ENCODE data around the gene GON4L. TPM values are rescaled to one million over a fixed set of nuclear protein-coding genes. Genes with fewer than 3 reads are reported as not detected.
A peak's percentile ranks its signal among the peaks of the same experiment; 100 is the strongest.
"Not testable (repeated sequence)": the region's sequence is repeated elsewhere in the genome, so short reads cannot be mapped to it uniquely, and the experiment has no call there.

The GON4L gene, protein sequence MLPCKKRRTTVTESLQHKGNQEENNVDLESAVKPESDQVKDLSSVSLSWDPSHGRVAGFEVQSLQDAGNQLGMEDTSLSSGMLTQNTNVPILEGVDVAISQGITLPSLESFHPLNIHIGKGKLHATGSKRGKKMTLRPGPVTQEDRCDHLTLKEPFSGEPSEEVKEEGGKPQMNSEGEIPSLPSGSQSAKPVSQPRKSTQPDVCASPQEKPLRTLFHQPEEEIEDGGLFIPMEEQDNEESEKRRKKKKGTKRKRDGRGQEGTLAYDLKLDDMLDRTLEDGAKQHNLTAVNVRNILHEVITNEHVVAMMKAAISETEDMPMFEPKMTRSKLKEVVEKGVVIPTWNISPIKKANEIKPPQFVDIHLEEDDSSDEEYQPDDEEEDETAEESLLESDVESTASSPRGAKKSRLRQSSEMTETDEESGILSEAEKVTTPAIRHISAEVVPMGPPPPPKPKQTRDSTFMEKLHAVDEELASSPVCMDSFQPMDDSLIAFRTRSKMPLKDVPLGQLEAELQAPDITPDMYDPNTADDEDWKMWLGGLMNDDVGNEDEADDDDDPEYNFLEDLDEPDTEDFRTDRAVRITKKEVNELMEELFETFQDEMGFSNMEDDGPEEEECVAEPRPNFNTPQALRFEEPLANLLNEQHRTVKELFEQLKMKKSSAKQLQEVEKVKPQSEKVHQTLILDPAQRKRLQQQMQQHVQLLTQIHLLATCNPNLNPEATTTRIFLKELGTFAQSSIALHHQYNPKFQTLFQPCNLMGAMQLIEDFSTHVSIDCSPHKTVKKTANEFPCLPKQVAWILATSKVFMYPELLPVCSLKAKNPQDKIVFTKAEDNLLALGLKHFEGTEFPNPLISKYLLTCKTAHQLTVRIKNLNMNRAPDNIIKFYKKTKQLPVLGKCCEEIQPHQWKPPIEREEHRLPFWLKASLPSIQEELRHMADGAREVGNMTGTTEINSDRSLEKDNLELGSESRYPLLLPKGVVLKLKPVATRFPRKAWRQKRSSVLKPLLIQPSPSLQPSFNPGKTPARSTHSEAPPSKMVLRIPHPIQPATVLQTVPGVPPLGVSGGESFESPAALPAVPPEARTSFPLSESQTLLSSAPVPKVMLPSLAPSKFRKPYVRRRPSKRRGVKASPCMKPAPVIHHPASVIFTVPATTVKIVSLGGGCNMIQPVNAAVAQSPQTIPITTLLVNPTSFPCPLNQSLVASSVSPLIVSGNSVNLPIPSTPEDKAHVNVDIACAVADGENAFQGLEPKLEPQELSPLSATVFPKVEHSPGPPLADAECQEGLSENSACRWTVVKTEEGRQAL (N-terminal part only)
- 16.2 and 16.9 TPM in 2 replicates for total RNA-seq (2014; rRNA removed; shearing (Covaris generic))
- polyA plus RNA-seq (2015; cell fraction: cytosol; rRNA removed), result 7.7 and 10.0 TPM in 2 replicates
- polyA plus RNA-seq (2015; cell fraction: nucleus; rRNA removed), result 51.4 and 60.3 TPM in 2 replicates

DNA sequence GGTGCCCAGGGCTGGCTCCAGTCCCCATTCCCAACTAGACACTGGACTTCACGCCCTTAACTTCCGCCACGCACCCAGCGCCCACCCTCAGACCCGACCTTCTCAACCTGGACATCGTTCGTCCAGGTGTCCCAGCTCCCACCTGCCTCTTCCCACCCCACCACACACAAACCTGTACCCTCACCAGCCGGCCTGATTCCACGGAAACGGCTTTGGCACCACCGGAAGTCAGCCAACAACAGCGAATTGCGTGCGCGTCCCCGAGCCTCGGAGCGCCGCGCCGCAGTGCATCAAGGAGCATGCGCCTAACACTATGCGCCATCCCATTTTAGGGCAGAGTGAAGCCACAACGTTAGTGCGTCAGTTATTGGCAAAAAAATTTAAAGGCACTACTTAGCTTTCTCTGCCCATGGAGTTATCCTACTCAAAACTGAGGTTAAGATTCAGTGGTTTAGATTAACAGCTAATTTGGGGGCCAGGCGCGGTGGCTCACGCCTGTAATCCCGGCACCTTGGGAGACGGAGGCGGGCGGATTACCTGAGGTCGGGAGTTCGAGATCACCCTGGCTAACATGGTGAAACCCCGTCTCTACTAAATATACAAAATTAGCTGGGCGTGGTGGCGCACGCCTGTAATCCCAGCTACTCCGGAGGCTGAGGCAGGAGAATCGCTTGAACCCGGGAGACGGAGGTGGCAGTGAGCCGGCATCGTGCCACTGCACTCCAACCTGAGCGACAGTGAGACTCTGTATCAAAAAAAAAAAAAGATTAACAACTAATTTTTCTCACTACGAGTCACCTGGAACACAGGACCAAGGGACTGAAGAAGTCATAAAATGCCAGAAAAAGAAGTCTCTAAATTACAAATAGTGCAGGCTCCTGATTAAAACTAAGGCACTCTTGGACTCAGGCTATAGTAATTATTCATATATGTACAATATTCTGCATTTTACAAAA is at the start of gene GON4L:
Gene GON4L (minus strand): TSS at position 240 of the 956 bp plus-strand sequence. CDS start 3,434 bp downstream, outside the sequence.
- DNase-seq (ENCODE audit: low read depth), result peak; percentile 90

DNA sequence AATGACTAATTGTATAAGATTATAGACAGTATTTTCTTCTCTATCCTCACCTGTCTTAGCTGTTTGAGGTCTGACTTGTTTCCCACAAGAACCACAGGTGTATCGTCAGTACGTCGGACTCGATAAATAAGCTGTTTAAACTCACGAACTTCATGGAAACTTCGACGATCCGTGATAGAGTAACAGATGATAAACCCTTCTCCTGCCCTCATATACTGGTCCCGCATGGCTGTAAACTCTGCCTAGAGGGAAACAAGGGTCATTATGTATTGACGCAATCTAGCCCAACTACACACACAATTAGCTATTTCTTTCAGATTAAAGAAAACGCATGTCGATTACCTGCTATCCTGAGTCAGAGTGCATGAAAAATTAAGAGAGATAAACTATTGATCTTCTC is 47.2 kb upstream of the GON4L start:
- DNase-seq (ENCODE audit: low read depth), result no peak

DNA sequence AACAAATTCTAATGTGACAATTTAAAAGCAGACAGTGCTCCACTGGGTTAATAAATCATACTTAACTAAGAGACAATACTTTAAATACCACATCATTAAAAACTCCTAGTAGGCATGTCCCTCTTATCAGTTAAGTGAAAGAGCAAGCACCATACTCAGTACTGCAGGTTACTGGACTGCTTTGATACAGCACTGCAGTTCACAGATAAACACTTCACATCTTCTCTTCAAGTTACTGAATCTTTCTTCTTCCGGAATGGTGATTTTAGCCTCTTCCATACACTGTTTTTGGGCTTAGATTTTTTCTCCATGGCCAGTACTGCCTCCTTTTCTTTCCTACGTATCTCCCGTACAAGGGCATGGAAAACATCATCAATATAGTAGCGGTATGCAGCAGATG is 43.1 kb upstream of the GON4L start:
- DNase-seq (ENCODE audit: low read depth), result no peak

DNA sequence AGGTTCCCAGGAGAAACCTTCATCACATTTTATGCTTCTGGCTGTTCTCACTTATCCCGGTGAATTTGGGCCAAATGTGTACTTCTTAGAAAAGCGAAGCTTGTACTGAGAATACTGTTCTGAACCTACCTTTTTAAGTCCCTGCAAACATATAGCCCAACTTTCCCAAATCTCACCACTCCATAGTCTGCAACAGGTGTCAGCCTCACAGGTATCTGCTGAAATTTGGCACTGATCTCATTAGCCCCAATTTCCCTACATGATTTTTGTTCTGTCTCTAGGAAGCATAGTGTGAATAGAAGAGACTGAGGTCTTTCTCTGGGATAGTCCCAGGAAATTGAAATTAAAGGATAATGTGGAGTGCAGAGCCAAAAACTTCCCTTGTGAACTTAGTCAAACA is 42.7 kb upstream of the GON4L start:
- DNase-seq (ENCODE audit: low read depth), result no peak

DNA sequence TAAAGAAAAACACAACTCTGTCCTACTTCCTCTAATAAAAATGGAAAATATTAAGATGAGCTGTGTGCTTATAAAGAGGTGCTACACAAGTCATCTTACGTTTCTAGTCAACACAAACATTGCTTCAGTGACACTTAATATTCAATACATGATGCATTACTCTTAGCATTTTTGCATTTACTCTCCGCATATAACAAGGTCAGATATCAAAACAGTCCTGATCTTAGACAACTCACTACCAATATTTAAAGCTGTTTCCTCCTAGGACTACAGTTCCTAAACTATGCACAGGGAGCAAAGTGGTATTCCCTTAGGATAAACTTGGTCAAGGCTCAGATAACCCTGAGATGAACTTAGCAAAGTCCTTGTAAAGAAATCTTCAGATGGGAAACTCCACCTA is 41.9 kb upstream of the GON4L start:
- DNase-seq (ENCODE audit: low read depth), result no peak

DNA sequence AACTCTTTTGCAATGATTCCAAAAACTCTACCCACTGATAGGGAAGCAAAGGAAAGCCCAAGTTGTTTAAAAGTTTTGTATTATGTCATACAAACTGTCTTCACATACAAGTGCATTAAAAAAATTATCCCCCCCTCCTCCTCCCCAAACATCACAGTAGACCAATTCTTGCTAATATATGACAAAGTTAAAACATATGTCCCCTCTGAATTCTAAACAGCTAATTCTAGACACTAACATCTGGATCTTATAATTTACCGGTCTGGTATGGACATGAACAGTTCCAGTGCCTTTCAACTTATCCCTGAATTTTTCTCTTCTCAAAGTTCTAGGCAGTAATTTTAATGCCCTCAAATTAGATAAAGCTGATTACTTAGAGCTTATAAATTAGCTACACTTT is 40.7 kb upstream of the GON4L start:
- no peak for DNase-seq (ENCODE audit: low read depth)

DNA sequence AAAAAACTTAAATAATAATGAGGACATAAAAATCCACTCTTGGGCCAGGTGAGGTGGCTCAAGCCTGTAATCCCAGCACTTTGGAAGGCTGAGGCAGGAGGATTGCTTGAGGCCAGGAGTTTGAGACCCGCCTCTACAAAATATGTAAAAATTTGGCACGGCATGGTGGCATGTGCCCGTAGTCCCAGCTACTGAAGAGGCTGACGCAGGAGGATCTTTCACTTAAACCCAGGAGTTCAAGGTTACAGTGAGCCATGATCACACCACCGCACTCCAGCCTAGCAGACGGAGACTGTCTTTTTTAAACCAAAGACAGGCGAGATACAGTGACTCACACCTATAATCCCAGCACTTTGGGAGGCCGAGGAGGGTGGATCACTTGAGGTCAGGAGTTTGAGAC is 39.5 kb upstream of the GON4L start:
- DNase-seq (ENCODE audit: low read depth), result not testable (repeated sequence)

DNA sequence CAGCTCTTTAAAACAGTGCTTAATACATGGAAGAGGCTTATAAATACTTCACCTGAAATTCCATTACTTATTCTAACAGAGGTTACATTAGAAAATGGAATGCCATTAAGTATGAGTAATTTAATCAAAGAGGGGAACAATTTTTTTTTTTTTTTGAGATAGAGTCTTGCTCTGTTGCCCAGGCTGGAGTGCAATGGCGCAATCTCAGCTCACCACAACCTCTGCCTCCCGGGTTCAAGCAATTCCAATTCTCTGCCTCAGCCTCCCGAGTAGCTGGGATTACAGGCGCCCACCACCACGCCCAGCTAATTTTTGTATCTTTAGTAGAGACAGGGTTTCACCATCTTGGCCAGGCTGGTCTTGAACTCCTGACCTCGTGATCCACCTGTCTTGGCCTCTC is 38.6 kb upstream of the GON4L start:
- DNase-seq (ENCODE audit: low read depth), result not testable (repeated sequence)

DNA sequence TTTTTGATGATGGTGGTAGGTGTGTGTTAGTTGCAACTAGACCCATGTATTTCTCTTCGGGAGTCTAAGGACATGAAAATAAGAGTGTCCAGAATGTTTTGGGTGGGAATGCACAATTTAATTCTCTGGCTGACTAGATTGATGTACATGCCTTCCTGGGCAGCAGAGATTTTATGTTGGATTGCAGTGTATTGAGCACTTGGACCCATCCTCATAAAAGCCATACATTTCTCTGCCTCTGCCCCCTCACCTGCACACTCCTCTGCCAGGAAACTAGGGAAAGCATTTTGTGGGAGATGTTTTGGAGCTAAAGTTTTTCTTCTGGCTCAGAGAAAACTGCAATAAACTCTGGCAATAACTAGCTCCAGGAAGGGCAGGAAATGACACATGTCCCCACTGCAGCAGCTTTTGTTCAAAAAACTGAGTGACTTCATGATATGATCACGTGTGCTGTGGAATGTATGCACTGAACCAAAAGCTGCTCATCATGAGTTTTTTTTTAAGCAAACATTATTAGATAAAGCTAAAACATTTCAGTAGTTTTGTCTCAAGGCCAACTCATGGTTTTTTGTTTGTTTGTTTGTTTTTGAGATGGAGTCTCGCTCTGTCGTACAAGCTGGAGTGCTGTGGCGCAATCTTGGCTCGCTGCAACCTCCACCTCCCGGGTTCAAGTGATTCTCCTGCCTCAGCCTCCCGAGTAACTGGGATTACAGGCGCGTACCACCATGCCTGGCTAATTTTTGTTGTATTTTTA is 36.6 kb upstream of the GON4L start:
- DNase-seq (ENCODE audit: low read depth), result peak; percentile 93

DNA sequence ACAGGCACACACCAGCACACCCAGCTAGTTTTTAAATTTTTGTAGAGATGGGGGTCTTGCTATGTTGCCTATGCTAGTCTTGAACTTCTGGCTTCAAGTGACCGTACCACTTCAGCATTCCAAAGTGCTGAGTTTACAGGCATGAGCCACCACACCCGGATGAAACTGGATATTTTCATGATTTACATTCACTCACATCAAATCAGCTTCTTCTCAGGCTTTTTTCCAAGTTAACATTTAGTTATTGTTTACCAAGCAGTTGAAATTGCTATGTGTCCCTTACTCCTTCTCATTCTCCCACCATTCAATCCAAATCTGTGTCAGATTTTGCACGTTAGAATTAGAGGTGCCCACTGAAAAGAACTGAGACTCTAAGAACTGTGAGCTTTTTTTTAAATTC is 35.8 kb upstream of the GON4L start:
- peak; percentile 86 for DNase-seq (ENCODE audit: low read depth)

DNA sequence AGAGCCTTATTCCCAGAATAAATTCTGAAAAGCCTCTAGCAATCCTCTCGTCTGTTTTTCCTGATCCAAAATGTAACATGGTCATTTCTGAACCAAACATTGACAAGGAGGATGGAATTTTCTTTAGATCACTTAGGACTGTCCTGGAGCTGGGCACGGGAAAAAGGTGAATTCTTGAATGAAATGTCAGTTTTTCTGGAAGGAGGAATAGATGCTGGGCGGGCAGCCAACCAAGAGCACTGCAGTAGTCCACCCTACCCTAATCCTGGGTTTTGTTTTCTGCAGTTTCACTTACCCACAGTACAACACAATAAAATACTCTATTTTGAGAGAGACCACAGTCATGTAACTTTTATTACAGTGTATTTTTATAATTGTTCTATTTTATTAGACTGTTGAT is 33.2 kb upstream of the GON4L start:
- no peak for DNase-seq (ENCODE audit: low read depth)

DNA sequence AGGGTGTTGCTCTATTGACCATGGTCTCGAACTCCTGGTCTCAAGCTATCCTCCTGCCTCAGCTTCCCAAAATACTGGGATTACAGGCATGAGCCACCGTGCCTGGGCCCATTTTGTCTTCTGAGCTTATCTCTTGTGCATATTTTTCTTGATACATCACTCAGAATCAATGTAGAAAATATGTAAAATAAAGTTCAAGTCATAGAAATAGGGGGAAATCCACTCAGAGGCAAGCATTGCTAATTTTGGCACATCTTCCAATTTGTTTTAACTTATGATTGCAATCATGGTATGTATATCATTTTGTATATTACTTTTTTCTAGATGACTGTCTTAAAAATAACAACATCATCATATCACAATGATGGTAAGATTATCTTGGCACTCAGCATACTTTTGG is 32.6 kb upstream of the GON4L start:
- no peak for DNase-seq (ENCODE audit: low read depth)

DNA sequence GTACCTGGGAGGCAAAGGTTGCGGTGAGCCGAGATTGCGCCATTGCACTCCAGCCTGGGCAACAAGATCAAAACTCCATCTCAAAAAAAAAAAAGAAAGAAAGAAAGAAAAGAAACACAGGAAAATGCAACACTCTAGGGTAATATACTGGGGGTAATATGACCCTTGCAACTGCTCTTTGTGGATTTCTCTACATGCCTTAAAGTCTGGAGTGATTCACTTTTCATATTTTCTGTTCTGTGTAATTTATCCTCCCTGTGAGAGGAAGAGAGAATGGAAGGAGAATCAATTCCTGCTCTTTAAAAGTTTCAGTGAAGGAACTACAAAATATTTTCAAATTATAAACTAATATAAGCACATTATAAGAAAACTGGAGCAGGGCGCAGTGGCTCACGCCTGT is 31.5 kb upstream of the GON4L start:
- DNase-seq (ENCODE audit: low read depth), result no peak

DNA sequence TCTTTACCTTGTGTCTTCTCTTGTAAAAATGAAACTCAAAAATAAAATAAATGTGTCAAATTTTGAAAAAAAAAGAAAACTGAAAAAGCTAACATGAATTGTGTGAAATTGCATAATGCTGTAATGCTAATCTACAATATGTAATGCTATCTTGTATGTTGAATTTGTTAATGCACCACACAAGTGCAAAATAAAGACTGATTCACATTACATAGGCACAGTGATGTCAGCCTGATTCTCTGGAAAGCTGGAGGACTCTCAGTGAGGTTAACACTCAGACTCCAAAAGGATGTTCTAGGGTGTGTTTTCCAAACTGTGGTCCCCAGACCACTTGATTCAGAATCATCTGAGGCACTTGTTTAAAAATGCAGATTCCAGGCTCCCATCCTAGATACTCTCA is 28.0 kb upstream of the GON4L start:
- DNase-seq (ENCODE audit: low read depth), result no peak

DNA sequence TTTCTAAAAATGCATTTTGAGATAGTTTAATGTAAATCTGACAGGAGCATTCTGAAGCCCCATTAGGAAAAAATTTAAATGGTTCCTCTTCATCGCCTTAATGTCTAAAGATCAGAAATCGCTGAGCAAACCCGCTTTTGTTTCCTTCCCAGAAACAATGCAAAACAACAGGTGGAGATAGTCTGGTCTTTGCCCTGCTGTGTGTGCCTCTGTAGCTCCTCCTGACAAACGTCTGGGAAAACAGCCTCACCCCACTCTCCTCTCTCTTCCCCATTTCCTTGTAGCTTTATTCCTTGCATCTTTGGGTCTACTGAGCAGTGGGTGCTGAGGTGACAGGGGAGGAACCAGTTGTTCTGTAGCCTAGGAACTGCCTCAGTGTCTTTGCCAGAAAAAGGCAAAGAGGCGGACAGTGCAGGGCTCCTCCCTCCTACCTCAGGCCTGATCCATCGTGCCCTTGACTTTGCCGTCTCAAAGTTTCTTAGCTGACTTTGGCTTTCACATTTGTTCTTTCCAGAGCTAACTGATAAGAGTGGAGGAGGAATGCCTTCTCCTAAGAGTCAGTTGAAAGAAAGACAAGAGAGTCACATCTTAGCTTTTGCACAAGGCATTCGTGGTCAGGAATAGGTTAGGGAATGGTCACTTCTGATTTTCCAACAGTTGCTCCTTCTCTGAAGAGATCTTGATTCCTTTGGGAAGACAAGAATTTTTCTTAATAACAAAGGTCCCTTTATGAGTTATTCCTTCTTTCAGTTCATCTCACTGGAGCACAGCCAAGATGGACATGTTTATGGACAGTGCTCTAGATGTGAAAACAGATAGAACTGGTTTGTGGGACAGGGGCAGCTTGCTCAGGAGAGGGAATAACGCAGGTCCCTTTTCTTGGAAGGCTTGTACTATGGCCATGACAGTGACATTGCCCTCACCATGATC is 27.3 kb upstream of the GON4L start:
- DNase-seq (ENCODE audit: low read depth), result no peak

DNA sequence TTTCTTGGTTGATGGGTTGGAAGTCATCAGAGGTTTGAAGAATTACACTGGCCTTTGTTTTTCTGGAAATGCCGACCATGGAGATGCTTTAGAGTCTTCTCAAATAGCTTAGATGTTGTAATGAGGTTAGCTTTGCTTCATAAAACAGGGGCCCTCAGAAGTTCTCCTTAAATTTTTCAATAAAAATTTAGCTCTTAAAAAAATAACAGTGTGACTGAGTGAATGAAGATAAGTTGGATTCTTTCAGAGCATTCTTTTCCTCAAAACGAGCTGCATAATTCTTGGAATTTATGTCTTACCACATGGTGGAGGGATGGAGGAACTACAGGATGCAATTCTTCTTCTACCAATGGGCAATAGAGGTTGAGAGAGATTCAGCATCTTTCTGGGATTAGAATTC is 25.8 kb upstream of the GON4L start:
- no peak for DNase-seq (ENCODE audit: low read depth)

DNA sequence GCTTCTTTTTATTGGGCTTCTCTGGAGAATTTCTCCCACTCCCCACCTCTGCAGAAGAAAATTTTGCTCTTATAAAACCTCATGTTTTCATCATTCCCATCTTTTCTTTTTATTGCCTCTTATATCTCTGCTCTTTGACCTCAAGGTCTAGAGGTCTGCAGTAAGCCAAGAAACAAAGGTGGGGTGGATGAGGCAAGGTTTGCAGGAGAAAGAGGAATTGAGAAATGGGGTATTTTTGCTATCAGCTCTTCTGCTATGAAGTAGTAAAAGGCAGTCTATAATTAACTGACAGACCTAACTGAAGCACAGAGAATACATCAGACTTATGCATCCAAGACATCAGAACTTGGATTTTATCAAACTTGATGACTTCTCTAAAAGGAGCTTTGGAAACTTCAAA is 25.2 kb upstream of the GON4L start:
- DNase-seq (ENCODE audit: low read depth), result no peak

DNA sequence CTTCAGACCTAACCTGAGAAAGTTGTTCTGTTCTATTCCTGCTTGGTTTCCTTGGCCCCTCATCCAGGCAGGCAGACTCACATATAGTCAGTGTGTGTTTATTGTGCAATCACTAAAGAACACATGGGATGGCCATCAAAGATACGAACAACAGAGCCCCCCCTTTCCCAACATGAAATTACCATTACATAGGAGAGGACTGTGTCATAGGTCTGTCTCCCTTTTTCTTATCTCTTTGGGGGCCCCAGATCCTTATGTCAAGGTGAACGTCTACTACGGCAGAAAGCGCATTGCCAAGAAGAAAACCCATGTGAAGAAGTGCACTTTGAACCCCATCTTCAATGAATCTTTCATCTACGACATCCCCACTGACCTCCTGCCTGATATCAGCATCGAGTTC is 23.9 kb upstream of the GON4L start:
- no peak for DNase-seq (ENCODE audit: low read depth)

Data from HT1080 (cell line).